ENCODE data around the gene S1PR5. TPM values are rescaled to one million over a fixed set of nuclear protein-coding genes. Genes with fewer than 3 reads are reported as not detected.
A peak's percentile ranks its signal among the peaks of the same experiment; 100 is the strongest.

The S1PR5 gene
- total and polyA plus RNA-seq, 2 experiments from 2014 or later: 4.6 to 8.0 TPM

DNA sequence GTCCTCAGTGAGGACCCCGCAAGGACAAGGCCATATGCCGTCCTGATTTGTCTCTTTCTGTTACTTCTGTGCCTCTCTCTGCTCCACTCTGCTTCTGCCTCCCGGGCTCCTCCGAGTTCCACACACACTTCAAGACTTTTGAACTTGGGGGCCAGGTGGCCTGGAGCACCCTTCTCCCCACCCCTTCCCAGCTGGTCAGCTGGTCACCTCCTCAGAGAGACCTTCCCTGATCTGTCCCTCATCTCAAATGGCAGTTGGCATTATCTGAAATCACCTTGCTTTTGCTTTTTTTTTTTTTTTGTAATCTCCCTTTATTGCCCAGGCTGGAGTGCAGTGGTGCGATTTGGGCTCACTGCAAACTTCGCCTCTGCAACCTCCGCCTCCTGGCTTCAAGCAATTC, 2.2 kb upstream of the S1PR5 start:
- peak overlapping the region; percentile 48; the same call in 2 of the 3 replicates for H3K4me3 Mint-ChIP-seq
- ATAC-seq (no peak), DNase-seq (ENCODE audit: low spot score) (no peak)
- H3K36me3 Mint-ChIP-seq (ENCODE audit: low read depth): no peaks in the 10 kb centered on the region; the same call in 2 of the 3 replicates
- H3K27me3 Mint-ChIP-seq (ENCODE audit: insufficient read depth, low read depth, poor library complexity): peaks cover 49% of the 10 kb centered on the region
- Histone ChIP-seq H3K4me1 (ENCODE audit: insufficient read depth) (peaks cover 16% of the 10 kb centered on the region), H3K27me3 (ENCODE audit: insufficient read depth) (peaks cover 59% of the 10 kb centered on the region), H2AFZ (no peak overlapping the region), H3F3A (replicated peaks; ENCODE audit: low read depth) (peaks cover 11% of the 10 kb centered on the region; the same call in 1 of the 2 replicates), H3K4me3 (no peak overlapping the region), H3K36me3 (ENCODE audit: insufficient read depth) (no peaks in the 10 kb centered on the region), H3K27ac (ENCODE audit: low read depth) (no peak overlapping the region), H3K9me2 (ENCODE audit: insufficient read depth) (no peaks in the 10 kb centered on the region), H4K20me1 (replicated peaks; ENCODE audit: insufficient read depth) (0 out of 2 replicates have a peak, but pooled peaks cover 5% of the 10 kb centered on the region), H3K4me2 (no peak overlapping the region), H3K79me2 (replicated peaks; ENCODE audit: insufficient read depth) (no peaks in the 10 kb centered on the region)
- peaks cover 25% of the 10 kb centered on the region for H3K4me1 Mint-ChIP-seq
- H3K9me3 Mint-ChIP-seq: no peaks in the 10 kb centered on the region; the same call in 2 of the 3 replicates
- TF ChIP-seq EZH2phosphoT487 (IDR thresholded peaks at IDR 0.05; ENCODE audit: unreplicated experiment) (no peak), REST (IDR thresholded peaks at IDR 0.05; ENCODE audit: unreplicated experiment) (no peak), ZNF331 (CRISPR knock-in tag; IDR thresholded peaks at IDR 0.05; ENCODE audit: low read depth) (no peak), JUNB (IDR thresholded peaks at IDR 0.05; ENCODE audit: unreplicated experiment) (no peak), ETS1 (IDR thresholded peaks at IDR 0.05) (no peak), EZH2 (IDR thresholded peaks at IDR 0.05; ENCODE audit: low read depth, unreplicated experiment) (no peak), STAT1 (IDR thresholded peaks at IDR 0.05; ENCODE audit: unreplicated experiment) (no peak), POLR2AphosphoS5 (IDR thresholded peaks at IDR 0.05; ENCODE audit: low read depth) (no peak), NANOG (IDR thresholded peaks at IDR 0.05; ENCODE audit: borderline replicate concordance) (no peak), ZNF114 (CRISPR knock-in tag; IDR thresholded peaks at IDR 0.05) (no peak), CREB1 (CRISPR knock-in tag; IDR thresholded peaks at IDR 0.05; ENCODE audit: low read depth) (no peak)
- TF ChIP-seq, protein P1, sequence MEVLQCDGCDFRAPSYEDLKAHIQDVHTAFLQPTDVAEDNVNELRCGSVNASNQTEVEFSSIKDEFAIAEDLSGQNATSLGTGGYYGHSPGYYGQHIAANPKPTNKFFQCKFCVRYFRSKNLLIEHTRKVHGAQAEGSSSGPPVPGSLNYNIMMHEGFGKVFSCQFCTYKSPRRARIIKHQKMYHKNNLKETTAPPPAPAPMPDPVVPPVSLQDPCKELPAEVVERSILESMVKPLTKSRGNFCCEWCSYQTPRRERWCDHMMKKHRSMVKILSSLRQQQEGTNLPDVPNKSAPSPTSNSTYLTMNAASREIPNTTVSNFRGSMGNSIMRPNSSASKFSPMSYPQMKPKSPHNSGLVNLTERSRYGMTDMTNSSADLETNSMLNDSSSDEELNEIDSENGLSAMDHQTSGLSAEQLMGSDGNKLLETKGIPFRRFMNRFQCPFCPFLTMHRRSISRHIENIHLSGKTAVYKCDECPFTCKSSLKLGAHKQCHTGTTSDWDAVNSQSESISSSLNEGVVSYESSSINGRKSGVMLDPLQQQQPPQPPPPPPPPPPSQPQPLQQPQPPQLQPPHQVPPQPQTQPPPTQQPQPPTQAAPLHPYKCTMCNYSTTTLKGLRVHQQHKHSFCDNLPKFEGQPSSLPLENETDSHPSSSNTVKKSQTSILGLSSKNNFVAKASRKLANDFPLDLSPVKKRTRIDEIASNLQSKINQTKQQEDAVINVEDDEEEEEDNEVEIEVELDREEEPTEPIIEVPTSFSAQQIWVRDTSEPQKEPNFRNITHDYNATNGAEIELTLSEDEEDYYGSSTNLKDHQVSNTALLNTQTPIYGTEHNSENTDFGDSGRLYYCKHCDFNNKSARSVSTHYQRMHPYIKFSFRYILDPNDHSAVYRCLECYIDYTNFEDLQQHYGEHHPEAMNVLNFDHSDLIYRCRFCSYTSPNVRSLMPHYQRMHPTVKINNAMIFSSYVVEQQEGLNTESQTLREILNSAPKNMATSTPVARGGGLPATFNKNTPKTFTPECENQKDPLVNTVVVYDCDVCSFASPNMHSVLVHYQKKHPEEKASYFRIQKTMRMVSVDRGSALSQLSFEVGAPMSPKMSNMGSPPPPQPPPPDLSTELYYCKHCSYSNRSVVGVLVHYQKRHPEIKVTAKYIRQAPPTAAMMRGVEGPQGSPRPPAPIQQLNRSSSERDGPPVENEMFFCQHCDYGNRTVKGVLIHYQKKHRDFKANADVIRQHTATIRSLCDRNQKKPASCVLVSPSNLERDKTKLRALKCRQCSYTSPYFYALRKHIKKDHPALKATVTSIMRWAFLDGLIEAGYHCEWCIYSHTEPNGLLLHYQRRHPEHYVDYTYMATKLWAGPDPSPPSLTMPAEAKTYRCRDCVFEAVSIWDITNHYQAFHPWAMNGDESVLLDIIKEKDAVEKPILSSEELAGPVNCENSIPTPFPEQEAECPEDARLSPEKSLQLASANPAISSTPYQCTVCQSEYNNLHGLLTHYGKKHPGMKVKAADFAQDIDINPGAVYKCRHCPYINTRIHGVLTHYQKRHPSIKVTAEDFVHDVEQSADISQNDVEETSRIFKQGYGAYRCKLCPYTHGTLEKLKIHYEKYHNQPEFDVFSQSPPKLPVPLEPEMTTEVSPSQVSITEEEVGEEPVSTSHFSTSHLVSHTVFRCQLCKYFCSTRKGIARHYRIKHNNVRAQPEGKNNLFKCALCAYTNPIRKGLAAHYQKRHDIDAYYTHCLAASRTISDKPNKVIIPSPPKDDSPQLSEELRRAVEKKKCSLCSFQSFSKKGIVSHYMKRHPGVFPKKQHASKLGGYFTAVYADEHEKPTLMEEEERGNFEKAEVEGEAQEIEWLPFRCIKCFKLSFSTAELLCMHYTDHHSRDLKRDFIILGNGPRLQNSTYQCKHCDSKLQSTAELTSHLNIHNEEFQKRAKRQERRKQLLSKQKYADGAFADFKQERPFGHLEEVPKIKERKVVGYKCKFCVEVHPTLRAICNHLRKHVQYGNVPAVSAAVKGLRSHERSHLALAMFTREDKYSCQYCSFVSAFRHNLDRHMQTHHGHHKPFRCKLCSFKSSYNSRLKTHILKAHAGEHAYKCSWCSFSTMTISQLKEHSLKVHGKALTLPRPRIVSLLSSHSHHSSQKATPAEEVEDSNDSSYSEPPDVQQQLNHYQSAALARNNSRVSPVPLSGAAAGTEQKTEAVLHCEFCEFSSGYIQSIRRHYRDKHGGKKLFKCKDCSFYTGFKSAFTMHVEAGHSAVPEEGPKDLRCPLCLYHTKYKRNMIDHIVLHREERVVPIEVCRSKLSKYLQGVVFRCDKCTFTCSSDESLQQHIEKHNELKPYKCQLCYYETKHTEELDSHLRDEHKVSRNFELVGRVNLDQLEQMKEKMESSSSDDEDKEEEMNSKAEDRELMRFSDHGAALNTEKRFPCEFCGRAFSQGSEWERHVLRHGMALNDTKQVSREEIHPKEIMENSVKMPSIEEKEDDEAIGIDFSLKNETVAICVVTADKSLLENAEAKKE (CRISPR knock-in tag; IDR thresholded peaks at IDR 0.05): no peak
- TF ChIP-seq, protein P2, sequence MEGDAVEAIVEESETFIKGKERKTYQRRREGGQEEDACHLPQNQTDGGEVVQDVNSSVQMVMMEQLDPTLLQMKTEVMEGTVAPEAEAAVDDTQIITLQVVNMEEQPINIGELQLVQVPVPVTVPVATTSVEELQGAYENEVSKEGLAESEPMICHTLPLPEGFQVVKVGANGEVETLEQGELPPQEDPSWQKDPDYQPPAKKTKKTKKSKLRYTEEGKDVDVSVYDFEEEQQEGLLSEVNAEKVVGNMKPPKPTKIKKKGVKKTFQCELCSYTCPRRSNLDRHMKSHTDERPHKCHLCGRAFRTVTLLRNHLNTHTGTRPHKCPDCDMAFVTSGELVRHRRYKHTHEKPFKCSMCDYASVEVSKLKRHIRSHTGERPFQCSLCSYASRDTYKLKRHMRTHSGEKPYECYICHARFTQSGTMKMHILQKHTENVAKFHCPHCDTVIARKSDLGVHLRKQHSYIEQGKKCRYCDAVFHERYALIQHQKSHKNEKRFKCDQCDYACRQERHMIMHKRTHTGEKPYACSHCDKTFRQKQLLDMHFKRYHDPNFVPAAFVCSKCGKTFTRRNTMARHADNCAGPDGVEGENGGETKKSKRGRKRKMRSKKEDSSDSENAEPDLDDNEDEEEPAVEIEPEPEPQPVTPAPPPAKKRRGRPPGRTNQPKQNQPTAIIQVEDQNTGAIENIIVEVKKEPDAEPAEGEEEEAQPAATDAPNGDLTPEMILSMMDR (conservative IDR thresholded peaks at IDR 0.05; ENCODE audit: low read depth in 2 of 2): no peak
- H3K27ac Mint-ChIP-seq: no peak overlapping the region
